ENCODE data around the gene TP63.
"Not testable (repeated sequence)": the region's sequence is repeated elsewhere in the genome, so short reads cannot be mapped to it uniquely, and the experiment has no call there.

The TP63 gene

DNA sequence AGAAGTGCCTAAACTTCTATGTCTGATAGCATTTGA lies at the start of gene TP63:
TP63 (plus strand) TSS at position 17 of the 36 bp plus-strand sequence. CDS start 127 bp downstream, outside the sequence.
- no peak for DNase-seq

GRCh38 chr3:189582179-189582578 lies 49.0 kb upstream of the TP63 start:
- no peak for DNase-seq

- no peak for DNase-seq
These were observed 46.5 kb upstream of the TP63 start for GRCh38 chr3:189584645-189585044.

GRCh38 chr3:189586941-189587663 lies 44.1 kb upstream of the TP63 start:
- DNase-seq: no peak

- DNase-seq: no peak
These were observed 43.5 kb upstream of the TP63 start for GRCh38 chr3:189587664-189588040.

DNA sequence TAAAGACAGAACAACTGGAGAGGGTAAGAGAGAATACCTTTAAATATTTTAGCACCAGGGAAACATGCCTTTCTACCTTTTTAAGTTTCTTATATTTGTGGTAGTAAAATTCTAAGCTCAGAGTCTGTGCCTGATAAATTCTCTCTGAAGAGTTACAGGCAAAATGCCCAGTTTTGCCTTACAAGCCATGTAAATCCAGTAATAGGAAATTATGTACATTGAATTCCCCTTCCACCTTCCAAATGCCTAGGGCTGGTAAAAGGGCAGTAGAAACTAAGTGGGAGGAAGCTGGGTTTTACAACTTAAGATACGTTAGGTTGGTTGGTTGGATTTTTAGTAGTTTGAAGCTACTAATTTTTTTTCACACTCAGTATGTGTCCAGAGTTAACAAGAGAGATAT lies 43.1 kb upstream of the TP63 start:
- no peak for DNase-seq

- no peak for DNase-seq
These were observed 42.6 kb upstream of the TP63 start for GRCh38 chr3:189588475-189589178.

DNA sequence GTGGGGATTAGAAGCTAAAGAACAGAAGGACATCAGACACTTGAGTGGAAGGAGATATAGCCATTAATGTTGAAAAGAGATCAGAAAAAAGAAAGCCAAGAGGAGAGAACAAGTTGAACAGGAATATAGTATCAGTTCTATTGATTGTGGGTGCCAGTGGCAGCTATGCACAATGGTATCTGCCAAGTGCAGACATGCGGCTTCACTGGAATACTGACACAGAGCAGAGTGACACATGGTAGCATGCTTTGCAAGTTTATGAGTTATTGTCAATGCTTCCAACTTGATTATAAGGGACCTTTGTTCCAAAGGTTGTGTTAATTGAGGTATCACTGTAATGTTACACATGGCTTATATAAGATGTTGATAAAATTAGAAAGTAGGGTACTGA lies 42.0 kb upstream of the TP63 start:
- no peak for DNase-seq

- no peak for DNase-seq
These were observed 41.0 kb upstream of the TP63 start for GRCh38 chr3:189590223-189590622.

DNA sequence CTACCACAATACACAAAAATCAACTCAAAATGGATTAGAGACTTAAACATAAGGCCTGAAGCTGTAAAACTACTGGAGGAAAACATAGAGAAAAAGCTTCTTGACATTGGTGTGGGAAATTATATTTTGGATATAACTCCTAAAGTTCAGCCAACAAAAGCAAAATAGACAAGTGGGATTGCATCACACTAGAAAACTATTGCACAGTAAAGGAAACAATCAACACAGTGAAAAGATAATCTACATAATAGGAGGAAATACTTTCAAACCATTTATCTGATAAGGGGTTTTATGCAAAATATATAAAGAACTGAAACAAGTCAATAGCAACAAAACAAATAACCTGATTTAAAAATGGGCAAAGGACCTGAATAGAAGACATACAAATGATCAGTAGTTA lies 37.6 kb upstream of the TP63 start:
- DNase-seq: no peak

GRCh38 chr3:189596078-189596979 lies 34.9 kb upstream of the TP63 start:
- not testable (repeated sequence) for DNase-seq

DNA sequence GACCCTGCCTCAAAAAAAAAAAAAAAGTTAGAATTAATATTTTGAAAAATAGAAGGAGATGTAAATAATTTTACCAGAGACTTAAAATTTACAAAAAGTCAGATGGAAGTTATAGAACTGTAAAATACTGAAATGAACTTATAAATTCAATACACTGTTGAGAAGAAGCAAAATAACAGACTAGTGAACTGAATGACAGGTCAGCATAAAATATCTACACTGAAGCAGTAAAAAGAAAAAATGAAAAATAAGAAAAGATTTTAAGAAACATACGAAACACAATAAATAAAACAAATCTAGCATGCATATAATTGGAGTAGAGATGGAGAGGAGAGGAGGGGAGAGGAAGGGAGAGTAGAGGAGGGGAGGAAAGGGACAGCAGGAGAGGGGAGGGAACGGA lies 33.3 kb upstream of the TP63 start:
- no peak for DNase-seq

DNA sequence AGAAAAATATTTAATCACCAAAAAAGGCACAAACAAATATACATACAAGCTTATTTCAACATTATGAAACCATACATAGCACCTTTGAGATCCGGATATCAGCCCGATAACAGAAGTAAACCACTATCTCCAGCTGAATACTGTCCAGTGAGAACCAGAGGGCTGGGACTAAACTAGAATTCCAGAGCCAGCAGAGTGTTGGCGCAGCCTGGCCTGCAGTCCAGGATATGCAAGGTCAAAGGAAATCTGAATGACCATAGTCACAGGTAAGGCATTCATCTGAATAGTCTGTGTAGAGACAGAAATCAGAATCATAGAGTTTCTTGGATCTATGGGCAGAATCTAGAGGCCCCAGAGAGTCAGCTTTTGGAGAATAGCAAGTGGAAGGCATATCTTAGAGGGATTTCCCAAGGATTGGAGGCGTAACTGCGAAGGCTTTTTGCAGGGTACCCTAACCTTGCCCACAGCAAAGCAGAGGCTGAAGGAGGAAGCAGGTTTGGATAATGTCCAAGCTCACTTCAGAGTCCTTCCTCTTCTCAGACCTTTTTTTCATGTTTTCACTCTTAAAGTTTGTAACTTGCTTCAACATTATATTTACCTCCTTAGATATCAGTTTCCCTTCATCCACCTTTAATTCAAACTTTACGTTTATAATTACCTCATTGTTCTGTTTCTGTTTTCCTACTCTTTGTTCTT lies 32.5 kb upstream of the TP63 start:
- DNase-seq: peak; percentile 21

- no peak for DNase-seq
These were observed 28.7 kb upstream of the TP63 start for GRCh38 chr3:189602471-189602870.

DNA sequence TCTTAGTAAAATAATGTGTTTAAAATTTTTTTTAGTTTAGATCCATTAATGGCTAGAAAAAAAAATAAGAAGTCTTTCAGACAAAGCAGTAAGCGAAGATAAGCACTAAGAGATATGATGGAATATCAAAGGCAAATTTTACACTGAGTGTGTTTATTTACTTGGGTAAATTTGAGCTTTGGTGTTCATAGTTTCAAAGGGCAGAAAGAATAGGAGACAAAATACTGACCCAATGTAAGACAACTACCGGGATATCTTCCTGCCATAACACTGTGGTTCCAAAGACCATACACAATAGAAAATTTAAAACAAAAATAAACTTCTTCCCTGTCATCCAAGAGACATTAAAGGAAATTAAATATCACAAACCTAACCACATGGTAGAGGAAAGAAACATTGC lies 25.5 kb upstream of the TP63 start:
- no peak for DNase-seq

DNA sequence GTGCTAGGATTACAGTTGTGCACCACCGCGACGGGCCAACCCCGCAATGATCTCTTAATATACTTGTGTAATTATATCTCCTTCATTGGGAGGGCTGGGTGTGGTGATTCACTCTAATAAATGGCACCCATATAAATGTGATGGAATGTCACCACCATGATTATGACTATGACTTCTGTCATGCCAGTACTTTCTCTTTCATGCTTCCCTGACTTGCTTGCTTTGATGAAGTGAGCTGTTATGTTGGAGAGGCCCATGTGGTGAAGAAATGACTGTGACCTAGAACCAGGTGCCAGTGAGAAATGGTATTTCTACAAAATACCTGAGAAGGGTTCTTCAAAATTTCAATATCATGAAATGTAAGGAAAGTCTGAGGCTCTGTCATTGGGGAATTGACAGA lies 24.4 kb upstream of the TP63 start:
- DNase-seq: no peak

DNA sequence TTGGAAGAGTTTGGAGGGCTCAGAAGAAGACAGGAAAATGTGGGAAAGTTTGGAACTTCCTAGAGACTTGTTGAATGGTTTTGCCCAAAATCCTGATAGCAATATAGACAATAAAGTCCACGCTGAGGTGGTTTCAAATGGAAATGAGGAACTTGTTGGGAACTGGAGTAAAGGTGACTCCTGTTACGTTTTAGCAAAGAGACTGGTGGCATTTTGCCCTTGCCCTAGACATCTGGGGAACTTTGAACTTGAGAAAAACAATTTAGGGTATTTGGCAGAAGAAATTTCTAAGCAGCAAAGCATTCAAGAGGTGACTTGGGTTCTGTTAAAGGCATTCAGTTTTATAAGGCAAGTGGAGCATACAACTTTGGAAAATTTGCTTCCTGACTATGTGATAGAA lies 18.5 kb upstream of the TP63 start:
- not testable (repeated sequence) for DNase-seq

DNA sequence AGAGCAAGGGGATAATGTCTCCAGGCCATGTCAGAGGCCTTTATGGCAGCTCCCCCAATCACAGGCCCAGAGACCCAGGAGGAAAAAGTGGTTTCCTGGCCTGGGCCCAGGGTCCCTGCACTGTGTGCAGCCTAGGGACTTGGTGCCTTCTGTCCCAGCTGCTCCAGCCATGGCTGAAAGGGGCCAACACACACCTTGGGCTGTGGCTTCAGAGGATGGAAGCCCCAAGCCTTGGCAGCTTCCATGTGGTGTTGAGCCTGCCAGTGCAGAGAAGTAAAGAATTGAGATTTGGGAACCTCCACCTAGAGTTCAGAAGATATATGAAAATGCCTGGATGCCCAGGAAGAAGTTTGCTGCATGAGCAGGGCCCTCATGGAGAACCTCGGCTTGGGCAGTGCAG lies 18.1 kb upstream of the TP63 start:
- DNase-seq: no peak

DNA sequence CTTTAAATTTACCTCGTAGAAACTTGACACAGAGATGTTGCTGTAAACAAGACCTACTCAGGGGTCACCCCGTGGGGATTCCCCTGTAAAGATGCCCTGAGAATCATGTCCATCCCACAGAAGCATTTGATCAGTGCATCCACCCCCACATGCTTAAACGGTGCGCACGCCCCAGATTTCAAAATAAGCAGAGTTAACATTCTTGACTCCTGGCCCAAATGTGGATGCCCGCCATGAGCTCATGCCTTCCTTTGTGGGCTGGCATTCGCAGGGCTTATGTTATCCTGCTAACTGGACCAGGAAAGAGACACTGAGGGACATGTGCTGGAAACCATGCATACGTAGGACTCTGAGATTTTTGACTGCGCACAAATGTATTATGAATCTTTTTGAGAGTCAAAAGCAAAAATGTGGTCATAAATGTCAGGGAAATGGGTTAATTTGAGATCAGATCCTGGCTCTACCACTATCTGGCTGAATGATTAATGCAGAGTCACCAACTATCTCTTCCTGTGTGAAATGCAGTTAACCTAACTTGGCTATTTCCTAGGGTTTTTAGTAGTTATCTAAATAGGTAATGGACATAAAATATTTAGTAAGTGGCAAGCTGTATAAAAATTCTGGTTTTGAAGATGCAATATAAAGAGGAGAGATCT lies 9.1 kb upstream of the TP63 start:
- no peak for DNase-seq

DNA sequence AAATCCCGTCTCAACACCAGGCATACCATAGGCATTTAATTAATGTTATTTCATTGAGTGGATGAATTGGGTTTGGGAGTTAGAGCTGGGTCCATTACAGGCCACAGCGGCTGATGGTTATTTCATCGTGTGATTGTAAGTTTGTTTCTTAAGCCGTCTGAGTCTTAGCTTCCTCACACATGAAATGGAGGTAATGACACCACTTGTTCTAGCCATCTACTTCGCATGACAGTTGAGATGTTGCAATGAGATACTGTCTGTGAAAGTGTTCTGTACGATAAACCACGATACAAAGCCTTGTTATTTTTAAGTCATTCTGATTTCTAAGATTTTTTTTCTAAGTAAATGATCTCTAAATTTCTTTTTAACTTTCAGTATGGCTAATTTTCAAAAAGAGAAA lies 8.6 kb upstream of the TP63 start:
- DNase-seq: peak; percentile 62

- no peak for DNase-seq
These were observed 7.1 kb upstream of the TP63 start for GRCh38 chr3:189624130-189624529.

- DNase-seq: no peak
These were observed 6.1 kb upstream of the TP63 start for GRCh38 chr3:189625071-189625470.

DNA sequence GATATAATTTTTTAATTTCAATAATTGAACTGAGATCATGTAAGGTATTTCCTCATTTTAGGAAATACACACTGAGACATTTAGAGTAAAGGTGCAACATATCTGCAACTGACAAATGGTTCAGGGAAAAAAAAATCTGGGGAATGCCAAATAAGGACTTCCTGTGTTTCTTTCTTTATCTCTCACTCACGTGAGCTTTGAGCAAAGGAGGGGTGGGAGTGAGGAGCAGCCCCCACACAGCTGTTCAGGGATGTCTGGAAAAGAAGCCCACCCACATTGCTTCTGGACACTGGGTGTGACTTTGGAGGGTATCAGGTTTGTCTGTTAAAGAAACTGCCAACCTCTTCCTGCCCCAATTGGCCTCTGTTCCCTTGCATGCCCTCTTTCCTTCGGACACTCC lies 5.6 kb upstream of the TP63 start:
- no peak for DNase-seq
